Lower leg skin (tissue), 3 donors: ENCODE results near the gene LPIN1.

Experiments used
- POLR2A ChIP-seq, 2 donors: fragments of 450-650 bp; IDR thresholded peaks; one replicate each; pipeline ENCODE4 v1.6.1; 2016 to 2017; ENCODE audit warnings: antibody characterized with exemption in 2 of 2, mild to moderate bottlenecking in 1 of 2, moderate library complexity in 1 of 2
- TF ChIP-seq, protein P1 (sequence below), 3 donors: fragments of 450-650 bp; IDR thresholded peaks; one replicate each; pipeline ENCODE4 v1.5.1; 2016; ENCODE audit warnings: antibody characterized with exemption in 3 of 3, mild to moderate bottlenecking in 3 of 3, moderate library complexity in 2 of 3

DNA sequence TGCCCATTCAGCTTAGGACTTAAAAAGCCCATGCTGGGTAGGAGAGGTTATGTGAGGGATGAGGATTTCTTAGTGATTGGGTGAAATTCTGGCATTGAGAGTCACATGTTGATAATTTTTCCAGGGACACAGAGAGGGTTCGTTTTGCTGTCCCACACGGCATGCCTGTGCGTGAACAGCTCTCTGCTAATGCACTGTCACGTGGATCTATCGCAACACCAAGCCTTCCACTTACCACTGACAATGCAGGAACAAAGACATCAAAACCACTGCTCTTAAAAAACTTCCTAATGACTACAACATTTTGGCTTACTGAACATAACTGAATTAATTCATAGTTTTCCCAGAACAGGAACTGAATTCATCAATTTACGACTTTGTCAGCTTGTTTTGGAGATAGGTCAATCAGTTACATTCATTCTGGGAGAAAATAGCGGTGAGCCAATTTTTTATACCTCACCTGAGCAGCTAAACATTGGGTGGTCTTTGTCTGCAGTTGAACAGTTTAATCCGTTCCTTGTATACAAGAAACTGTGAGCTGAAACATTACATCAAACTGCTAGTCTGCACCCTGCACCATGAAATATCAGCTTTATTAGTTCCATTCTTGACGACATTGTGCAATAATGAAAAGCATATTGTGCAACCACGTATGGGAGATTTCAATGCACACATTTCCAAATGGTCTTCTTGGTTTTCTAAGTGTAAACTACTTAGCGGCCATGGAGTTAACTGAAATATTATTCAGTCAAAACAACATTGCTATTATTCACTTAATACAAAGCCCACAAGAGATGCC is 127.1 kb downstream of the LPIN1 start:
- TF ChIP-seq, protein P1, sequence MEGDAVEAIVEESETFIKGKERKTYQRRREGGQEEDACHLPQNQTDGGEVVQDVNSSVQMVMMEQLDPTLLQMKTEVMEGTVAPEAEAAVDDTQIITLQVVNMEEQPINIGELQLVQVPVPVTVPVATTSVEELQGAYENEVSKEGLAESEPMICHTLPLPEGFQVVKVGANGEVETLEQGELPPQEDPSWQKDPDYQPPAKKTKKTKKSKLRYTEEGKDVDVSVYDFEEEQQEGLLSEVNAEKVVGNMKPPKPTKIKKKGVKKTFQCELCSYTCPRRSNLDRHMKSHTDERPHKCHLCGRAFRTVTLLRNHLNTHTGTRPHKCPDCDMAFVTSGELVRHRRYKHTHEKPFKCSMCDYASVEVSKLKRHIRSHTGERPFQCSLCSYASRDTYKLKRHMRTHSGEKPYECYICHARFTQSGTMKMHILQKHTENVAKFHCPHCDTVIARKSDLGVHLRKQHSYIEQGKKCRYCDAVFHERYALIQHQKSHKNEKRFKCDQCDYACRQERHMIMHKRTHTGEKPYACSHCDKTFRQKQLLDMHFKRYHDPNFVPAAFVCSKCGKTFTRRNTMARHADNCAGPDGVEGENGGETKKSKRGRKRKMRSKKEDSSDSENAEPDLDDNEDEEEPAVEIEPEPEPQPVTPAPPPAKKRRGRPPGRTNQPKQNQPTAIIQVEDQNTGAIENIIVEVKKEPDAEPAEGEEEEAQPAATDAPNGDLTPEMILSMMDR (IDR thresholded peaks at IDR 0.05), result no peak
- TF ChIP-seq POLR2A (IDR thresholded peaks at IDR 0.05), result no peak
